ENCODE measurements around the gene OSBP2. TPM values are rescaled to one million over a fixed set of nuclear protein-coding genes. Genes with fewer than 3 reads are reported as not detected.
"Not testable (repeated sequence)": the region's sequence is repeated elsewhere in the genome, so short reads cannot be mapped to it uniquely, and the experiment has no call there.

Gene OSBP2
- total RNA-seq, 1 donor from 2014 or later: 2.4 TPM

- no peak overlapping the region for H3K27ac Mint-ChIP-seq (ENCODE audit: unreplicated experiment)
- H3K27me3 Mint-ChIP-seq (ENCODE audit: low read depth): no peaks in the 10 kb centered on the region
- peaks cover 6% of the 10 kb centered on the region for H3K4me1 Mint-ChIP-seq (ENCODE audit: low read depth)
- no peak for DNase-seq (ENCODE audit: low spot score)
- peaks cover 4% of the 10 kb centered on the region for H3K9me3 Mint-ChIP-seq (ENCODE audit: low read depth)
- peaks cover 2% of the 10 kb centered on the region for H3K36me3 Mint-ChIP-seq (ENCODE audit: low read depth)
- TF ChIP-seq CTCF (IDR thresholded peaks at IDR 0.05): no peak
- no peak overlapping the region for H3K4me3 Mint-ChIP-seq (ENCODE audit: unreplicated experiment)
Measured at GRCh38 chr22:30705710-30706651, 11.3 kb downstream of the OSBP2 start.

GRCh38 chr22:30709980-30710379 is 15.3 kb downstream of the OSBP2 start:
- not testable (repeated sequence) for H3K4me3 Mint-ChIP-seq (ENCODE audit: unreplicated experiment); H3K27ac Mint-ChIP-seq (ENCODE audit: unreplicated experiment); DNase-seq (ENCODE audit: low spot score); H3K4me1 Mint-ChIP-seq (ENCODE audit: low read depth); H3K36me3 Mint-ChIP-seq (ENCODE audit: low read depth); H3K9me3 Mint-ChIP-seq (ENCODE audit: low read depth); H3K27me3 Mint-ChIP-seq (ENCODE audit: low read depth)

- peaks cover 5% of the 10 kb centered on the region for H3K4me1 Mint-ChIP-seq (ENCODE audit: low read depth)
- peaks cover 4% of the 10 kb centered on the region for H3K9me3 Mint-ChIP-seq (ENCODE audit: low read depth)
- H3K27me3 Mint-ChIP-seq (ENCODE audit: low read depth): no peaks in the 10 kb centered on the region
- no peak overlapping the region for H3K27ac Mint-ChIP-seq (ENCODE audit: unreplicated experiment)
- DNase-seq (ENCODE audit: low spot score): no peak
- H3K36me3 Mint-ChIP-seq (ENCODE audit: low read depth): peaks cover 2% of the 10 kb centered on the region
- TF ChIP-seq CTCF (IDR thresholded peaks at IDR 0.05): no peak
- H3K4me3 Mint-ChIP-seq (ENCODE audit: unreplicated experiment): no peak overlapping the region
Measured at GRCh38 chr22:30712094-30712493, 17.4 kb downstream of the OSBP2 start.

GRCh38 chr22:30714062-30714461 is 19.4 kb downstream of the OSBP2 start:
- no peak overlapping the region for H3K4me3 Mint-ChIP-seq (ENCODE audit: unreplicated experiment)
- no peaks in the 10 kb centered on the region for H3K27me3 Mint-ChIP-seq (ENCODE audit: low read depth)
- peaks cover 2% of the 10 kb centered on the region for H3K36me3 Mint-ChIP-seq (ENCODE audit: low read depth)
- DNase-seq (ENCODE audit: low spot score): no peak
- peaks cover 3% of the 10 kb centered on the region for H3K9me3 Mint-ChIP-seq (ENCODE audit: low read depth)
- peaks cover 15% of the 10 kb centered on the region for H3K4me1 Mint-ChIP-seq (ENCODE audit: low read depth)
- no peak overlapping the region for H3K27ac Mint-ChIP-seq (ENCODE audit: unreplicated experiment)
- TF ChIP-seq CTCF (IDR thresholded peaks at IDR 0.05): no peak

GRCh38 chr22:30717331-30717921 is 22.8 kb downstream of the OSBP2 start:
- Mint-ChIP-seq H3K9me3 (ENCODE audit: low read depth) (no peaks in the 10 kb centered on the region), H3K4me1 (ENCODE audit: low read depth) (peaks cover 15% of the 10 kb centered on the region), H3K36me3 (ENCODE audit: low read depth) (no peaks in the 10 kb centered on the region), H3K4me3 (ENCODE audit: unreplicated experiment) (no peak overlapping the region), H3K27ac (ENCODE audit: unreplicated experiment) (peak overlapping the region; percentile 50), H3K27me3 (ENCODE audit: low read depth) (no peaks in the 10 kb centered on the region)
- no peak for DNase-seq (ENCODE audit: low spot score)
- no peak for TF ChIP-seq CTCF (IDR thresholded peaks at IDR 0.05)
